CD4-positive, alpha-beta T cell treated with Interleukin-12 subunit alpha and Interleukin-12 subunit beta, for 1 hour (primary cell): ENCODE data around the gene PPP4R3C.
"Not testable (repeated sequence)": the region's sequence is repeated elsewhere in the genome, so short reads cannot be mapped to it uniquely, and the experiment has no call there.

ENCODE experiments used
- DNase-seq: peaks from one replicate; pipeline ENCODE4 v3.0.0-alpha.2; 2020

PPP4R3C gene

GRCh38 chrX:27463187-27463586 lies at the start of gene PPP4R3C:
Gene PPP4R3C (minus strand): TSS chrX:27463341. CDS start chrX:27463296, 45 bp downstream.
- no peak for DNase-seq

- no peak for DNase-seq
Observed at GRCh38 chrX:27491397-27491796, 28.3 kb upstream of the PPP4R3C start.

- DNase-seq = no peak
Observed at GRCh38 chrX:27466051-27466450, 2.9 kb upstream of the PPP4R3C start.

DNA sequence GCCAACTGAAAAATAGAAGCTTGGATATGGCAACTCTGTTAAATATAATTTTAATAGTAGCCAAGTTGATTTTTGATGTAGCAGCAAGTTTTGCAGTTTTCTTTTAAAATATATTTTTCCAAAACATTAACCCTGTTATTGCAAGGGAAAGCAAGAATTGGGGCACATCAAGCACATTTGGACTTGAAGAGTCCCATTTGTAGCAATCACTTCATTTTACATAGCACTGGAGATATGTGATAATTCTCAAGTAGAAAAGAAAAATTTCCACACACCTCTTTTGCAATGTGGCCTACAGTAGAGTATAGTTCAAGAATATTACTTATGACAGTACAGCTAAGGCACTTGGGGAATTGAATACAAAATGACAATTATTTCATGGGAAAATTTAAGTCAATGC lies 1.9 kb upstream of the PPP4R3C start:
- DNase-seq = no peak

DNA sequence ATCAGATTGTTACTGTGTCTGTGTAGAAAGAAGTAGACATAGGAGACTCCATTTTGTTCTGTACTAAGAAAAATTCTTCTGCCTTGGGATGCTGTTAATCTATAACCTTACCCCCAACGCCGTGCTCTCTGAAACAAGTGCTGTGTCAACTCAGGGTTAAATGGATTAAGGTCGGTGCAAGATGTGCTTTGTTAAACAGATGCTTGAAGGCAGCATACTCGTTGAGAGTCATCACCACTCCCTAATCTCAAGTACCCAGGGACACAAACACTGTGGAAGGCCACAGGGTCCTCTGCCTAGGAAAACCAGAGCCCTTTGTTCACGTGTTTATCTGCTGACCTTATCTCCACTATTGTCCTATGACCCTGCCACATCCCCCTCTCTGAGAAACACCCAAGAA lies 4.0 kb downstream of the PPP4R3C start:
- not testable (repeated sequence) for DNase-seq

- DNase-seq = not testable (repeated sequence)
Observed at GRCh38 chrX:27458544-27458943, 4.6 kb downstream of the PPP4R3C start.

DNA sequence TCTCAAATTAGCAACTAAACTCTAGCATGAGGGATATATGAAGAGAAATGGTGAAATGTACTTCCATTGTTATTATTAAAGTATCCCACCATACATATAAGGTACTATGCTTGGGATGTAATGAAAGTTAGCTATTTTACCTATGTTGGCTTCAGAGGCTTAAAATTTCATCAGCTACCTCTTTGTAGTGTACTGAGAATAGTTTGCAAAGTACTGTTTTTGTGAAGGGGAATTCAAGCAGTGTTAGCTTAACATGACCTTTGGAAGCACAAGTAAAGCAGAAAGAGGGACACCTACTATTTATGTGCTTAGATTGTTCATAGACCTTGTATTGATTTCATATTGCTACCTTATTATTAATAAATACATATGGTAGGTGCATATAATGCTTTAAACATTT lies 11.8 kb downstream of the PPP4R3C start:
- DNase-seq = no peak

DNA sequence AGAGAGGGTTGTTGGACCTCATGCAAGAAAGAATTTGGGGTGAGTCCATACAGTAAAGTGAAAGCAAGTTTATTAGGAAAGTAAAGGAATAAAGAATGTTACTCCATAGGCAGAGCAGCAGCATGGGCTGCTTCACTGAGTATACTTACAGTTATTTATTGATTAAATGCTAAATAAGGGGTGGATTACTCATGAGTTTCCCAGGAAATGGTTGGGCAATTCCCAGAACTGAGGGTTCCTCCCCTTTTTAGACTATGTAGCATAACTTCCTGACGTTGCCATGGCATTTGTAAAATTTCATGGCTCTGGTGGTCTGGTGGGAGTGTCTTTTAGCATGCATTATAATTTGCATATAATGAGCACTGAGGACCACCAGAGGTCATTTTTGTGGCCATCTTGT lies 16.7 kb downstream of the PPP4R3C start:
- DNase-seq = no peak

- no peak for DNase-seq
Observed at GRCh38 chrX:27445438-27445837, 17.7 kb downstream of the PPP4R3C start.

- no peak for DNase-seq
Observed at GRCh38 chrX:27444093-27444908, 18.8 kb downstream of the PPP4R3C start.

GRCh38 chrX:27442392-27442791 lies 20.7 kb downstream of the PPP4R3C start:
- DNase-seq = not testable (repeated sequence)

DNA sequence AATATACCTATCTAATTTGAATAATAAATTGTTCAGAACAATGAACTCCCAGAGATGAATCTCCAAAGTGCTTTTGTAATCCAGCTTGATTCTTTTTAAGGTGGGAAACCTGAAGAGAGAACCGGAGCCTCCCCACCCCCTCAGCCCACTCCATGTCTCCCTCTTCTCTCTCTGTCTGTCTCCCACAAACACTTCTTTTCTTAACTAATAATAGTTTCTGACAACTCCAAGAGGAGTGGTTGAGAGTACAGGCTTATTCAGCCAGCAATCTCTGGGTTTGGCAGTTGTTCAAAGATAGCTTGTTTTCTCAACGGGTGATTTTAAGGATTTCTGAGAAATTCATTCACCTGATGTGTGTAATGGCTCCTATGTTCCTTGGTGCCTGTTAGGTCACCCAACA lies 23.4 kb downstream of the PPP4R3C start:
- no peak for DNase-seq

- DNase-seq = no peak
Observed at GRCh38 chrX:27438937-27439336, 24.2 kb downstream of the PPP4R3C start.

DNA sequence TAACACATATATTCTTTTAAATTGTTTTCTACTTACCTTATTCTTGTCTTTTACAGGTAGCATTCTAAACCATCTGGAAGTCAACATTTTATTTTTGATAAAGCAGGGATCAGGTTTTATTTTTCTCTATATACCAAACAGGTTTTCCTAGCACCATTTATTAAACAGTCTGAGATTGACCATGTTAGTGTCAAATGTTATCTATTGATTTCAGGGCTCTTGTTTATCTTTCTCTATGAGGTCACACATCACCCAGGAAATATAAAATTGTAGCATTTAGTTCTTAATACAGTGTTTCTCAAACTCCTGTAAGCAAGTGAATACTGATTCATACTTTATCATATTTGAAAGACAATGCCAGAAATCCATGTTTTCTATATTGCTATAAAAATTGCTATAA lies 28.1 kb downstream of the PPP4R3C start:
- DNase-seq = no peak
